Right atrium auricular region (tissue), 2 donors: ENCODE data around the gene BHLHE23. TPM values are rescaled to one million over a fixed set of nuclear protein-coding genes. Genes with fewer than 3 reads are reported as not detected.

Experiments used
- DNase-seq: peaks from one replicate; pipeline ENCODE4 v3.0.0-alpha.2; 2019; ENCODE audit warnings: low spot score
- H3K27ac ChIP-seq, 2 donors: fragments of 200-600 bp; sonication (generic); 1 replicate in 1 of 2; 2 replicates in 1 of 2; pipeline ENCODE4 v1.5.1; 2016 to 2019
- H3K27me3 ChIP-seq, 2 donors: fragments of 200-600 bp; sonication (generic); one replicate each; pipeline versions ENCODE4 v1.5.1 to v1.6.0; 2017 to 2019
- H3K36me3 ChIP-seq: fragments of 200-600 bp; sonication (generic); one replicate; pipeline ENCODE4 v1.5.1; 2016
- H3K4me1 ChIP-seq, 2 donors: fragments of 200-600 bp; sonication (generic); one replicate each; pipeline versions ENCODE4 v1.5.1 to v1.6.0; 2017 to 2019
- H3K4me3 ChIP-seq, 2 donors: fragments of 200-600 bp; sonication (generic); 1 replicate in 1 of 2; 2 replicates in 1 of 2; pipeline ENCODE4 v1.5.1; 2017 to 2019; ENCODE audit warnings: mild to moderate bottlenecking in 1 of 2, moderate library complexity in 1 of 2
- H3K9me3 ChIP-seq, 2 donors: fragments of 200-600 bp; sonication (generic); one replicate each; pipeline ENCODE4 v1.5.1; 2019
- total RNA-seq, 2 donors: library from RNA; depleted of rRNA; stranded (reverse); fragments of >200 nt; gene quantifications; one replicate each; pipeline ENCODE4 v1.1.0, GENCODE V29; 2016
- TF ChIP-seq, protein P1 (sequence below), 2 donors: fragments of 200-600 bp; sonication (generic); IDR thresholded peaks; one replicate each; pipeline ENCODE4 v1.5.1; 2019; ENCODE audit warnings: antibody characterized with exemption in 2 of 2

Gene BHLHE23
- total RNA-seq, 2 donors from 2014 or later = not detected

DNA sequence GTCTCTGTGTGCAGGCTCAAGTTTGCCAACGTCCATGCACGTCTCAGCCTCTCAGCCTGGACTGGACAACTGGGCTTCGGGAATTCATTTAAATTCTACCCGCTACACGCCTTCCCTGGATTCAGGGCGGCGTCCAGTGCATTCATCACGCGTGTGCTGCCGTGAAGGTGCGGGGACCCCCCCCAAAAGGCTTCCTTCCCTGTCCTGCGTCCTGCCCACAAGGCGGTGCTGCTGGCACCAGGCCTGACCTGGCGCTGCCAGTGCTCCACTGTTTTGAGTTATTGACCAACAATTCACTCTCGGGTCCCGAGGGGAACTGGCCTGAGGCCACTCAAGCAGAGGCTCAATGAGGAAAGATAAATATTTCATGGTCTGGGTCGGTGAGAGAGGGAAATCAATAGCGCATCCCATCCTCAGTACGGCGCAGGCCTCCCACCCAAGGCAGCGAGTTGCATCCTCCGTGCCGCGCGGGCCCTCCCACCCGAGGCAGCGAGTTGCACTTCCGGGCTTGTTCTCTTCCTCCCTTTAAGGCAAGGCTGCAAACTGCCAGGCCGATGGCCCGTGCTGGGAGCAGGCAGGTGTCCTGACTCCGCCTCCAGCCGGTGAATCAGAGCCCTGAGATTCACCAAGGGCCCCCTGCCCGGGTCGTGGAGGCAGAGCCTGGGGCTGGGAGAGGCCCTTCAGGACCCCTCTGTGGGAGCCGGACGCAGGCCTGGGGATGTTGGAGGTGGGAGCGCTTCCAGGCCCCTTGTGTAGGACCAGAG lies 22.8 kb upstream of the BHLHE23 start:
- Histone ChIP-seq H3K9me3 (no peaks in the 10 kb centered on the region), H3K36me3 (no peaks in the 10 kb centered on the region), H3K27me3 (peaks cover 0 to 18% of the 10 kb centered on the region in 2 donors), H3K27ac (no peak overlapping the region), H3K4me3 (no peak overlapping the region), H3K4me1 (peaks cover 0 to 7% of the 10 kb centered on the region in 2 donors)
- no peak for DNase-seq
- TF ChIP-seq, protein P1, sequence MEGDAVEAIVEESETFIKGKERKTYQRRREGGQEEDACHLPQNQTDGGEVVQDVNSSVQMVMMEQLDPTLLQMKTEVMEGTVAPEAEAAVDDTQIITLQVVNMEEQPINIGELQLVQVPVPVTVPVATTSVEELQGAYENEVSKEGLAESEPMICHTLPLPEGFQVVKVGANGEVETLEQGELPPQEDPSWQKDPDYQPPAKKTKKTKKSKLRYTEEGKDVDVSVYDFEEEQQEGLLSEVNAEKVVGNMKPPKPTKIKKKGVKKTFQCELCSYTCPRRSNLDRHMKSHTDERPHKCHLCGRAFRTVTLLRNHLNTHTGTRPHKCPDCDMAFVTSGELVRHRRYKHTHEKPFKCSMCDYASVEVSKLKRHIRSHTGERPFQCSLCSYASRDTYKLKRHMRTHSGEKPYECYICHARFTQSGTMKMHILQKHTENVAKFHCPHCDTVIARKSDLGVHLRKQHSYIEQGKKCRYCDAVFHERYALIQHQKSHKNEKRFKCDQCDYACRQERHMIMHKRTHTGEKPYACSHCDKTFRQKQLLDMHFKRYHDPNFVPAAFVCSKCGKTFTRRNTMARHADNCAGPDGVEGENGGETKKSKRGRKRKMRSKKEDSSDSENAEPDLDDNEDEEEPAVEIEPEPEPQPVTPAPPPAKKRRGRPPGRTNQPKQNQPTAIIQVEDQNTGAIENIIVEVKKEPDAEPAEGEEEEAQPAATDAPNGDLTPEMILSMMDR (IDR thresholded peaks at IDR 0.05) = no peak

GRCh38 chr20:63028461-63028921 lies 21.7 kb upstream of the BHLHE23 start:
- H3K4me1 ChIP-seq = peaks cover 0 to 7% of the 10 kb centered on the region in 2 donors
- no peak overlapping the region for H3K27ac ChIP-seq
- H3K27me3 ChIP-seq = peaks cover 0 to 18% of the 10 kb centered on the region in 2 donors
- DNase-seq = no peak
- H3K4me3 ChIP-seq = no peak overlapping the region
- H3K36me3 ChIP-seq = no peaks in the 10 kb centered on the region
- no peaks in the 10 kb centered on the region for H3K9me3 ChIP-seq
- TF ChIP-seq, protein P1 (IDR thresholded peaks at IDR 0.05) = no peak

GRCh38 chr20:63027922-63028389 lies 21.2 kb upstream of the BHLHE23 start:
- H3K27me3 ChIP-seq = peaks cover 0 to 14% of the 10 kb centered on the region in 2 donors
- no peaks in the 10 kb centered on the region for H3K9me3 ChIP-seq
- H3K4me1 ChIP-seq = peaks cover 0 to 2% of the 10 kb centered on the region in 2 donors
- no peak overlapping the region for H3K4me3 ChIP-seq
- DNase-seq = no peak
- H3K36me3 ChIP-seq = no peaks in the 10 kb centered on the region
- TF ChIP-seq, protein P1 (IDR thresholded peaks at IDR 0.05) = no peak
- no peak overlapping the region for H3K27ac ChIP-seq

GRCh38 chr20:63027221-63027921 lies 20.6 kb upstream of the BHLHE23 start:
- no peaks in the 10 kb centered on the region for H3K36me3 ChIP-seq
- H3K27me3 ChIP-seq = peaks cover 0 to 10% of the 10 kb centered on the region in 2 donors
- TF ChIP-seq, protein P1 (IDR thresholded peaks at IDR 0.05) = no peak
- H3K4me3 ChIP-seq = no peak overlapping the region
- DNase-seq = no peak
- H3K9me3 ChIP-seq = no peaks in the 10 kb centered on the region
- H3K27ac ChIP-seq = no peak overlapping the region
- H3K4me1 ChIP-seq = no peaks in the 10 kb centered on the region

DNA sequence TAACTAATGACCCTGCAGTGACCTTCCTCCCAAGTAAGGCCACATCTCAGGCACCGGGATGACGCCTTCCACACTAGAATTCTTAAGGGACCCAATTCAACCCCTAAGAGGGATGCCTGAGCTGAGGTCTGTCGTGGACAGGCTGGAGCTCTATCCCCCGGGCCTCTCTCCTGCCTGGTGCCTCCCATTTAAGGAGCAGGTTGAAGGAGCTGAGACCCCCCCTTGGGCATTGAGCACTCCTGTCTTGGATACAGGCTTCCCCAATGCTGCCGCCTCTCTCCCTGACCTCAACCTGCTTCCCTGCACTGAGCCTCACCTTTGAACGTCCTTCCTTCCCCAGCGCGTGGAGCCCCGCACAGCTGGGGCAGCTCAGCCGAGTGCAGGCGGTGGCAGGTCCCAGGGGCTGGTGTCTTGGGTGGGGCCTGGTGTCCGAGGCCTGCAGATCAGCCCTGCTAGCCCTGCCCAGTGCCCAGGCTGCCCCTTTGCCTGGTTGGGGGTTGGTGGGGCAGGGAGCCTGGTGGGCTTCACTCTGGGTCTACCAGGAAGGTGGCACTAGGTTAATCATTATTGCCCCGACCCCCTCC lies 19.9 kb upstream of the BHLHE23 start:
- TF ChIP-seq, protein P1 (IDR thresholded peaks at IDR 0.05) = no peak
- DNase-seq = no peak
- Histone ChIP-seq H3K9me3 (no peaks in the 10 kb centered on the region), H3K4me1 (no peaks in the 10 kb centered on the region), H3K27ac (no peak overlapping the region), H3K36me3 (no peaks in the 10 kb centered on the region), H3K4me3 (no peak overlapping the region), H3K27me3 (peaks cover 0 to 10% of the 10 kb centered on the region in 2 donors)
